ENCODE measurements around the gene CCDC30.

The CCDC30 gene

GRCh38 chr1:42552636-42553035 is 89.5 kb downstream of the CCDC30 start:
- H3K9me2 ChIP-seq (replicated peaks; ENCODE audit: low read depth, low read length), result no peaks in the 10 kb centered on the region
- H3K9me3 ChIP-seq (ENCODE audit: insufficient read depth, low read depth, low read length), result no peaks in the 10 kb centered on the region
- no peaks in the 10 kb centered on the region for H3F3A ChIP-seq (ENCODE audit: low read depth)
- H3K4me3 ChIP-seq (ENCODE audit: low read length, poor library complexity, severe bottlenecking), result no peak overlapping the region
- no peak for TF ChIP-seq CTCF (conservative IDR thresholded peaks at IDR 0.05; ENCODE audit: low read length)
- no peak for TF ChIP-seq EZH2phosphoT487 (IDR thresholded peaks at IDR 0.05; ENCODE audit: borderline replicate concordance)
- no peaks in the 10 kb centered on the region for H3K79me2 ChIP-seq (ENCODE audit: insufficient read depth, low read length)
- H3K4me2 ChIP-seq (ENCODE audit: low read depth, low read length, poor library complexity, severe bottlenecking), result no peak overlapping the region
- H4K20me1 ChIP-seq (ENCODE audit: insufficient read depth, low read length, poor library complexity, severe bottlenecking), result no peaks in the 10 kb centered on the region
- H3K9ac ChIP-seq (ENCODE audit: low read depth, low read length, poor library complexity, severe bottlenecking), result no peak overlapping the region
- no peaks in the 10 kb centered on the region for H3K36me3 ChIP-seq (ENCODE audit: insufficient read depth, low read length)
- H3K27me3 ChIP-seq (ENCODE audit: insufficient read depth, low read length, poor library complexity, severe bottlenecking), result no peaks in the 10 kb centered on the region
- H3K4me1 ChIP-seq (ENCODE audit: insufficient read depth, low read length, poor library complexity, severe bottlenecking), result no peaks in the 10 kb centered on the region
- H2AFZ ChIP-seq (ENCODE audit: low read length), result no peak overlapping the region

GRCh38 chr1:42557230-42557851 is 94.3 kb downstream of the CCDC30 start:
- no peak overlapping the region for H3K4me2 ChIP-seq (ENCODE audit: low read depth, low read length, poor library complexity, severe bottlenecking)
- H3K36me3 ChIP-seq (ENCODE audit: insufficient read depth, low read length), result no peaks in the 10 kb centered on the region
- H3K79me2 ChIP-seq (ENCODE audit: insufficient read depth, low read length), result no peaks in the 10 kb centered on the region
- no peaks in the 10 kb centered on the region for H3K27me3 ChIP-seq (ENCODE audit: insufficient read depth, low read length, poor library complexity, severe bottlenecking)
- no peaks in the 10 kb centered on the region for H3K9me2 ChIP-seq (replicated peaks; ENCODE audit: low read depth, low read length)
- TF ChIP-seq CTCF (conservative IDR thresholded peaks at IDR 0.05; ENCODE audit: low read length) (no peak), EZH2phosphoT487 (IDR thresholded peaks at IDR 0.05; ENCODE audit: borderline replicate concordance) (no peak)
- H3F3A ChIP-seq (ENCODE audit: low read depth), result no peaks in the 10 kb centered on the region
- no peak overlapping the region for H3K4me3 ChIP-seq (ENCODE audit: low read length, poor library complexity, severe bottlenecking)
- no peaks in the 10 kb centered on the region for H3K4me1 ChIP-seq (ENCODE audit: insufficient read depth, low read length, poor library complexity, severe bottlenecking)
- no peak overlapping the region for H3K9ac ChIP-seq (ENCODE audit: low read depth, low read length, poor library complexity, severe bottlenecking)
- H3K9me3 ChIP-seq (ENCODE audit: insufficient read depth, low read depth, low read length), result no peaks in the 10 kb centered on the region
- no peak overlapping the region for H2AFZ ChIP-seq (ENCODE audit: low read length)
- H4K20me1 ChIP-seq (ENCODE audit: insufficient read depth, low read length, poor library complexity, severe bottlenecking), result no peaks in the 10 kb centered on the region

- Histone ChIP-seq H3K4me2 (ENCODE audit: low read depth, low read length, poor library complexity, severe bottlenecking) (no peak overlapping the region), H4K20me1 (ENCODE audit: insufficient read depth, low read length, poor library complexity, severe bottlenecking) (no peaks in the 10 kb centered on the region), H3K4me1 (ENCODE audit: insufficient read depth, low read length, poor library complexity, severe bottlenecking) (no peaks in the 10 kb centered on the region), H3K4me3 (ENCODE audit: low read length, poor library complexity, severe bottlenecking) (no peak overlapping the region), H3K79me2 (ENCODE audit: insufficient read depth, low read length) (no peaks in the 10 kb centered on the region), H2AFZ (ENCODE audit: low read length) (no peak overlapping the region), H3K27me3 (ENCODE audit: insufficient read depth, low read length, poor library complexity, severe bottlenecking) (no peaks in the 10 kb centered on the region), H3F3A (ENCODE audit: low read depth) (no peaks in the 10 kb centered on the region), H3K9ac (ENCODE audit: low read depth, low read length, poor library complexity, severe bottlenecking) (no peak overlapping the region), H3K36me3 (ENCODE audit: insufficient read depth, low read length) (no peaks in the 10 kb centered on the region), H3K9me3 (ENCODE audit: insufficient read depth, low read depth, low read length) (no peaks in the 10 kb centered on the region), H3K9me2 (replicated peaks; ENCODE audit: low read depth, low read length) (no peaks in the 10 kb centered on the region)
- no peak for TF ChIP-seq CTCF (conservative IDR thresholded peaks at IDR 0.05; ENCODE audit: low read length)
- no peak for TF ChIP-seq EZH2phosphoT487 (IDR thresholded peaks at IDR 0.05; ENCODE audit: borderline replicate concordance)
Measured at GRCh38 chr1:42567038-42567437, 104.0 kb downstream of the CCDC30 start.
